ENCODE measurements around the gene PDE10A. TPM values are rescaled to one million over a fixed set of nuclear protein-coding genes. Genes with fewer than 3 reads are reported as not detected.
A peak's percentile ranks its signal among the peaks of the same experiment; 100 is the strongest.

PDE10A gene
- total and polyA plus RNA-seq, 12 donors: 6.8 to 20.4 (median 14.2) TPM

- intact Hi-C loops (cut with DNase I): no loop called here
- H3K9me3 ChIP-seq: no peaks in the 10 kb centered on the region
- H3K4me3 ChIP-seq: no peak overlapping the region
- H3K27ac ChIP-seq: peak overlapping the region in 1 of 10 donors; percentile 15
- ATAC-seq (no peak), DNase-seq (no peak)
- no peaks in the 10 kb centered on the region for H3K27me3 ChIP-seq
- no peaks in the 10 kb centered on the region for H3K36me3 ChIP-seq
- no peak for TF ChIP-seq CTCF (IDR thresholded peaks at IDR 0.05)
- H3K4me1 ChIP-seq: peaks cover 0 to 65% (median 34%) of the 10 kb centered on the region in 9 donors
Observed at GRCh38 chr6:165635965-165636364, 27.1 kb downstream of the PDE10A start.

- intact Hi-C loops (cut with DNase I): no loop called here
- 87 to 93% methylated on average over 16 of the region's 16 CpGs for WGBS, 2 donors
- Histone ChIP-seq H3K27ac (no peak overlapping the region), H3K36me3 (no peaks in the 10 kb centered on the region), H3K4me3 (no peak overlapping the region), H3K9me3 (no peaks in the 10 kb centered on the region), H3K4me1 (peaks cover 0 to 63% (median 34%) of the 10 kb centered on the region in 9 donors), H3K27me3 (no peaks in the 10 kb centered on the region)
- no peak for DNase-seq
- no peak for TF ChIP-seq CTCF (IDR thresholded peaks at IDR 0.05)
- ATAC-seq: no peak
Observed at GRCh38 chr6:165634101-165634880, 28.8 kb downstream of the PDE10A start.

GRCh38 chr6:165632194-165632593 is 30.8 kb downstream of the PDE10A start:
- TF ChIP-seq CTCF (IDR thresholded peaks at IDR 0.05): no peak
- Histone ChIP-seq H3K9me3 (no peaks in the 10 kb centered on the region), H3K27me3 (no peaks in the 10 kb centered on the region), H3K36me3 (no peaks in the 10 kb centered on the region), H3K4me3 (no peak overlapping the region), H3K27ac (peak overlapping the region in 3 of 10 donors; percentile 13 to 37 (median 19)), H3K4me1 (peaks cover 0 to 47% (median 23%) of the 10 kb centered on the region in 9 donors)
- ATAC-seq (peak in 2 of 8 donors; percentile 36 to 64), DNase-seq (no peak)
- intact Hi-C loops (cut with DNase I): no loop called here
- WGBS, 2 donors: 53 to 66% methylated on average over 2 of the region's 2 CpGs

GRCh38 chr6:165630544-165630953 is 32.5 kb downstream of the PDE10A start:
- DNase-seq (no peak), ATAC-seq (no peak)
- no peaks in the 10 kb centered on the region for H3K27me3 ChIP-seq
- peaks cover 0 to 39% (median 8%) of the 10 kb centered on the region in 9 donors for H3K4me1 ChIP-seq
- no peak overlapping the region for H3K27ac ChIP-seq
- intact Hi-C loops (cut with DNase I): no loop called here
- H3K4me3 ChIP-seq: no peak overlapping the region
- H3K36me3 ChIP-seq: no peaks in the 10 kb centered on the region
- no peaks in the 10 kb centered on the region for H3K9me3 ChIP-seq
- no peak for TF ChIP-seq CTCF (IDR thresholded peaks at IDR 0.05)
- 69 to 71% methylated on average over 6 of the region's 6 CpGs for WGBS, 2 donors
